OCI-LY3 (cell line): ENCODE results near the gene DMWD.

Experiments used
- H2AFZ ChIP-seq: fragments of 200-600, 300-600 bp; shearing (Covaris generic); 2 replicates; pipeline ENCODE4 v1.6.0; 2014; ENCODE audit warnings: antibody characterized with exemption, low read depth, low read length
- H3K27ac ChIP-seq: fragments of 200-600, 300-600 bp; sonication (generic); 2 replicates; pipeline ENCODE4 v1.5.1; 2014; ENCODE audit warnings: mild to moderate bottlenecking, low read length, moderate library complexity, mixed read lengths
- H3K27me3 ChIP-seq: fragments of 200-600, 300-600 bp; sonication (generic); 2 replicates; pipeline ENCODE4 v1.6.1; 2014; ENCODE audit warnings: low read depth, low read length, mixed read lengths
- H3K36me3 ChIP-seq: fragments of 200-600, 300-600 bp; sonication (generic); replicated peaks from 2 replicates; pipeline ENCODE3; 2014; ENCODE audit warnings: low read depth, low read length, mixed read lengths
- H3K4me1 ChIP-seq: fragments of 300-600, 200-600 bp; sonication (generic); 2 replicates; pipeline ENCODE4 v1.6.1; 2014; ENCODE audit warnings: low read length, mixed read lengths
- H3K4me2 ChIP-seq: fragments of 200-600, 300-600 bp; sonication (generic); 2 replicates; pipeline ENCODE4 v1.6.1; 2014; ENCODE audit warnings: low read length, mixed read lengths
- H3K4me3 ChIP-seq: fragments of 300-600, 200-600 bp; sonication (generic); 2 replicates; pipeline ENCODE4 v1.5.1; 2014; ENCODE audit warnings: antibody characterized with exemption, mild to moderate bottlenecking, low read length, moderate library complexity
- H3K79me2 ChIP-seq: fragments of 300-600, 200-600 bp; shearing (Covaris generic); 2 replicates; pipeline ENCODE4 v1.6.1; 2014; ENCODE audit warnings: mild to moderate bottlenecking, low read length, mixed read lengths
- H3K9ac ChIP-seq: fragments of 300-600, 200-600 bp; shearing (Covaris generic); 2 replicates; pipeline ENCODE4 v1.6.0; 2014; ENCODE audit warnings: mild to moderate bottlenecking, low read length, moderate library complexity
- H3K9me3 ChIP-seq: fragments of 200-600, 300-600 bp; shearing (Covaris generic); 2 replicates; pipeline ENCODE4 v1.6.1; 2014; ENCODE audit warnings: low read length, mixed read lengths; ENCODE audit not compliant: insufficient read depth
- H4K20me1 ChIP-seq: fragments of 200-600, 300-600 bp; sonication (generic); 2 replicates; pipeline ENCODE4 v1.6.1; 2016; ENCODE audit warnings: low read length, mixed read lengths; ENCODE audit not compliant: insufficient read depth
- CTCF ChIP-seq: fragments of 200-600, 300-600 bp; sonication (generic); IDR thresholded peaks from 2 replicates; pipeline ENCODE4 v1.5.1; 2014; ENCODE audit warnings: antibody characterized with exemption, low read length, low read depth
- EZH2phosphoT487 ChIP-seq: fragments of 200-600 bp; shearing (Covaris generic); IDR thresholded peaks from 2 replicates; pipeline ENCODE4 v1.6.1; 2018; ENCODE audit warnings: antibody characterized with exemption, mixed run types, low read depth

The DMWD gene

GRCh38 chr19:45782162-45782691 lies 10.4 kb downstream of the DMWD start, which contains the start of gene DMPK:
DMPK (minus strand) TSS chr19:45782490; CDS start chr19:45782352, 138 bp downstream.
- Histone ChIP-seq H3K27ac (no peak within 1 kb of the TSS), H2AFZ (no peak within 1 kb of the TSS), H3K4me2 (no peak within 1 kb of the TSS), H3K79me2 (no peaks in the 10 kb centered on the region), H3K9ac (no peak within 1 kb of the TSS), H3K4me3 (no peak within 1 kb of the TSS), H3K36me3 (peaks cover 11% of the 10 kb centered on the region), H3K27me3 (no peaks in the 10 kb centered on the region), H3K9me3 (no peaks in the 10 kb centered on the region), H4K20me1 (0 out of 2 replicates have a peak, but pooled peaks cover 10% of the 10 kb centered on the region), H3K4me1 (peaks cover 31% of the 10 kb centered on the region)
- TF ChIP-seq EZH2phosphoT487 (no peak), CTCF (no peak)

- H3K27ac ChIP-seq = no peak overlapping the region
Observed at GRCh38 chr19:45781214-45782161, 11.2 kb downstream of the DMWD start.

GRCh38 chr19:45780448-45781213 lies 12.0 kb downstream of the DMWD start:
- no peaks in the 10 kb centered on the region for H3K27me3 ChIP-seq
- H3K4me3 ChIP-seq = peak overlapping the region; percentile 77; the same call in 1 of the 2 replicates
- no peaks in the 10 kb centered on the region for H3K9me3 ChIP-seq
- H2AFZ ChIP-seq = no peak overlapping the region
- H3K9ac ChIP-seq = no peak overlapping the region
- peaks cover 4% of the 10 kb centered on the region for H3K36me3 ChIP-seq
- no peaks in the 10 kb centered on the region for H3K79me2 ChIP-seq
- peaks cover 31% of the 10 kb centered on the region for H3K4me1 ChIP-seq
- H3K4me2 ChIP-seq = peak overlapping the region; percentile 77
- 0 out of 2 replicates have a peak, but pooled peaks cover 10% of the 10 kb centered on the region for H4K20me1 ChIP-seq
- H3K27ac ChIP-seq = no peak overlapping the region
- TF ChIP-seq CTCF (no peak), EZH2phosphoT487 (no peak)

More at GRCh38 chr19:45781214-45782161, 11.2 kb downstream of the DMWD start:
- no peaks in the 10 kb centered on the region for H3K27me3 ChIP-seq
- H3K4me2 ChIP-seq = no peak overlapping the region
- no peak overlapping the region for H3K4me3 ChIP-seq
- peaks cover 6% of the 10 kb centered on the region for H3K36me3 ChIP-seq
- no peak overlapping the region for H2AFZ ChIP-seq
- no peaks in the 10 kb centered on the region for H3K9me3 ChIP-seq
- 0 out of 2 replicates have a peak, but pooled peaks cover 10% of the 10 kb centered on the region for H4K20me1 ChIP-seq
- no peaks in the 10 kb centered on the region for H3K79me2 ChIP-seq
- no peak overlapping the region for H3K9ac ChIP-seq
- peaks cover 31% of the 10 kb centered on the region for H3K4me1 ChIP-seq
- TF ChIP-seq EZH2phosphoT487 (no peak), CTCF (no peak)
